ENCODE results near the gene PRR9. TPM values are rescaled to one million over a fixed set of nuclear protein-coding genes. Genes with fewer than 3 reads are reported as not detected.

Gene PRR9
- total and polyA plus RNA-seq, 2 experiments from 2014 or later: not detected

DNA sequence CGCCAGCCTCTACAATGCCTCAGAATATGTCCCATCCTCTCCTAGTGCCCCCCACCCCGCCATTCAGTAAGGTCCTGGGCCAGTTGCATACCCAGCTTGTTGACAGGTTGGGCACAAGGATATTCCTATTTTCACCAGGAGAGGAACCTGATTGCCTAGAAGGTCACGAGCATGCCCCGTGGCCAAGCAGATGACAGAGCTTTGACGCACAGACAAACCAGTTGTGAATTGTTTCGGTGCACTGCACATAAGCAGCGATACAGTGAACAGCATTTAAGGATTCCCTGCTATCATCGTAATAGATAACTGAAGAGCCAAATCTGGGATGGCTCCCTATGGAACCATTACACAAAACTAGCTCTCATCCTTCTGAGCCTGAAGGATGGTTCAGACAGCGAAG is 10.8 kb upstream of the PRR9 start:
- H3K4me2 ChIP-seq: no peak overlapping the region
- peaks cover 4% of the 10 kb centered on the region; the same call in 1 of the 2 replicates for H3K9me2 ChIP-seq (ENCODE audit: insufficient read depth)
- Mint-ChIP-seq H3K9me3 (no peaks in the 10 kb centered on the region), H3K27ac (no peak overlapping the region), H3K4me3 (no peak overlapping the region), H3K4me1 (peaks cover 8% of the 10 kb centered on the region; the same call in 2 of the 3 replicates), H3K36me3 (ENCODE audit: low read depth) (no peaks in the 10 kb centered on the region), H3K27me3 (ENCODE audit: insufficient read depth, low read depth, poor library complexity) (peaks cover 2% of the 10 kb centered on the region)
- H3K79me2 ChIP-seq (replicated peaks; ENCODE audit: insufficient read depth): no peaks in the 10 kb centered on the region
- no peak overlapping the region for H3K27ac ChIP-seq (ENCODE audit: low read depth)
- H3F3A ChIP-seq (replicated peaks; ENCODE audit: low read depth): no peaks in the 10 kb centered on the region
- no peaks in the 10 kb centered on the region for H3K36me3 ChIP-seq (ENCODE audit: insufficient read depth)
- H2AFZ ChIP-seq: no peak overlapping the region; the same call in 1 of the 2 replicates
- no peaks in the 10 kb centered on the region for H4K20me1 ChIP-seq (replicated peaks; ENCODE audit: insufficient read depth)
- DNase-seq (ENCODE audit: low spot score): no peak
- no peaks in the 10 kb centered on the region for H3K27me3 ChIP-seq (ENCODE audit: insufficient read depth)
- no peaks in the 10 kb centered on the region for H3K4me1 ChIP-seq (ENCODE audit: insufficient read depth)
- no peak overlapping the region for H3K4me3 ChIP-seq
- TF ChIP-seq ZNF331 (CRISPR knock-in tag; IDR thresholded peaks at IDR 0.05; ENCODE audit: low read depth) (no peak), STAT1 (IDR thresholded peaks at IDR 0.05; ENCODE audit: unreplicated experiment) (no peak), NANOG (IDR thresholded peaks at IDR 0.05; ENCODE audit: borderline replicate concordance) (no peak), EZH2 (IDR thresholded peaks at IDR 0.05; ENCODE audit: low read depth, unreplicated experiment) (no peak), EZH2phosphoT487 (IDR thresholded peaks at IDR 0.05; ENCODE audit: unreplicated experiment) (no peak), CREB1 (CRISPR knock-in tag; IDR thresholded peaks at IDR 0.05; ENCODE audit: low read depth) (no peak), JUNB (IDR thresholded peaks at IDR 0.05; ENCODE audit: unreplicated experiment) (no peak), ZNF114 (CRISPR knock-in tag; IDR thresholded peaks at IDR 0.05) (no peak), POLR2AphosphoS5 (IDR thresholded peaks at IDR 0.05; ENCODE audit: low read depth) (no peak)
- TF ChIP-seq, protein P1, sequence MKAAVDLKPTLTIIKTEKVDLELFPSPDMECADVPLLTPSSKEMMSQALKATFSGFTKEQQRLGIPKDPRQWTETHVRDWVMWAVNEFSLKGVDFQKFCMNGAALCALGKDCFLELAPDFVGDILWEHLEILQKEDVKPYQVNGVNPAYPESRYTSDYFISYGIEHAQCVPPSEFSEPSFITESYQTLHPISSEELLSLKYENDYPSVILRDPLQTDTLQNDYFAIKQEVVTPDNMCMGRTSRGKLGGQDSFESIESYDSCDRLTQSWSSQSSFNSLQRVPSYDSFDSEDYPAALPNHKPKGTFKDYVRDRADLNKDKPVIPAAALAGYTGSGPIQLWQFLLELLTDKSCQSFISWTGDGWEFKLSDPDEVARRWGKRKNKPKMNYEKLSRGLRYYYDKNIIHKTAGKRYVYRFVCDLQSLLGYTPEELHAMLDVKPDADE (IDR thresholded peaks at IDR 0.05): no peak
- TF ChIP-seq, protein P2, sequence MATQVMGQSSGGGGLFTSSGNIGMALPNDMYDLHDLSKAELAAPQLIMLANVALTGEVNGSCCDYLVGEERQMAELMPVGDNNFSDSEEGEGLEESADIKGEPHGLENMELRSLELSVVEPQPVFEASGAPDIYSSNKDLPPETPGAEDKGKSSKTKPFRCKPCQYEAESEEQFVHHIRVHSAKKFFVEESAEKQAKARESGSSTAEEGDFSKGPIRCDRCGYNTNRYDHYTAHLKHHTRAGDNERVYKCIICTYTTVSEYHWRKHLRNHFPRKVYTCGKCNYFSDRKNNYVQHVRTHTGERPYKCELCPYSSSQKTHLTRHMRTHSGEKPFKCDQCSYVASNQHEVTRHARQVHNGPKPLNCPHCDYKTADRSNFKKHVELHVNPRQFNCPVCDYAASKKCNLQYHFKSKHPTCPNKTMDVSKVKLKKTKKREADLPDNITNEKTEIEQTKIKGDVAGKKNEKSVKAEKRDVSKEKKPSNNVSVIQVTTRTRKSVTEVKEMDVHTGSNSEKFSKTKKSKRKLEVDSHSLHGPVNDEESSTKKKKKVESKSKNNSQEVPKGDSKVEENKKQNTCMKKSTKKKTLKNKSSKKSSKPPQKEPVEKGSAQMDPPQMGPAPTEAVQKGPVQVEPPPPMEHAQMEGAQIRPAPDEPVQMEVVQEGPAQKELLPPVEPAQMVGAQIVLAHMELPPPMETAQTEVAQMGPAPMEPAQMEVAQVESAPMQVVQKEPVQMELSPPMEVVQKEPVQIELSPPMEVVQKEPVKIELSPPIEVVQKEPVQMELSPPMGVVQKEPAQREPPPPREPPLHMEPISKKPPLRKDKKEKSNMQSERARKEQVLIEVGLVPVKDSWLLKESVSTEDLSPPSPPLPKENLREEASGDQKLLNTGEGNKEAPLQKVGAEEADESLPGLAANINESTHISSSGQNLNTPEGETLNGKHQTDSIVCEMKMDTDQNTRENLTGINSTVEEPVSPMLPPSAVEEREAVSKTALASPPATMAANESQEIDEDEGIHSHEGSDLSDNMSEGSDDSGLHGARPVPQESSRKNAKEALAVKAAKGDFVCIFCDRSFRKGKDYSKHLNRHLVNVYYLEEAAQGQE (IDR thresholded peaks at IDR 0.05; ENCODE audit: unreplicated experiment): no peak
- TF ChIP-seq, protein P3, sequence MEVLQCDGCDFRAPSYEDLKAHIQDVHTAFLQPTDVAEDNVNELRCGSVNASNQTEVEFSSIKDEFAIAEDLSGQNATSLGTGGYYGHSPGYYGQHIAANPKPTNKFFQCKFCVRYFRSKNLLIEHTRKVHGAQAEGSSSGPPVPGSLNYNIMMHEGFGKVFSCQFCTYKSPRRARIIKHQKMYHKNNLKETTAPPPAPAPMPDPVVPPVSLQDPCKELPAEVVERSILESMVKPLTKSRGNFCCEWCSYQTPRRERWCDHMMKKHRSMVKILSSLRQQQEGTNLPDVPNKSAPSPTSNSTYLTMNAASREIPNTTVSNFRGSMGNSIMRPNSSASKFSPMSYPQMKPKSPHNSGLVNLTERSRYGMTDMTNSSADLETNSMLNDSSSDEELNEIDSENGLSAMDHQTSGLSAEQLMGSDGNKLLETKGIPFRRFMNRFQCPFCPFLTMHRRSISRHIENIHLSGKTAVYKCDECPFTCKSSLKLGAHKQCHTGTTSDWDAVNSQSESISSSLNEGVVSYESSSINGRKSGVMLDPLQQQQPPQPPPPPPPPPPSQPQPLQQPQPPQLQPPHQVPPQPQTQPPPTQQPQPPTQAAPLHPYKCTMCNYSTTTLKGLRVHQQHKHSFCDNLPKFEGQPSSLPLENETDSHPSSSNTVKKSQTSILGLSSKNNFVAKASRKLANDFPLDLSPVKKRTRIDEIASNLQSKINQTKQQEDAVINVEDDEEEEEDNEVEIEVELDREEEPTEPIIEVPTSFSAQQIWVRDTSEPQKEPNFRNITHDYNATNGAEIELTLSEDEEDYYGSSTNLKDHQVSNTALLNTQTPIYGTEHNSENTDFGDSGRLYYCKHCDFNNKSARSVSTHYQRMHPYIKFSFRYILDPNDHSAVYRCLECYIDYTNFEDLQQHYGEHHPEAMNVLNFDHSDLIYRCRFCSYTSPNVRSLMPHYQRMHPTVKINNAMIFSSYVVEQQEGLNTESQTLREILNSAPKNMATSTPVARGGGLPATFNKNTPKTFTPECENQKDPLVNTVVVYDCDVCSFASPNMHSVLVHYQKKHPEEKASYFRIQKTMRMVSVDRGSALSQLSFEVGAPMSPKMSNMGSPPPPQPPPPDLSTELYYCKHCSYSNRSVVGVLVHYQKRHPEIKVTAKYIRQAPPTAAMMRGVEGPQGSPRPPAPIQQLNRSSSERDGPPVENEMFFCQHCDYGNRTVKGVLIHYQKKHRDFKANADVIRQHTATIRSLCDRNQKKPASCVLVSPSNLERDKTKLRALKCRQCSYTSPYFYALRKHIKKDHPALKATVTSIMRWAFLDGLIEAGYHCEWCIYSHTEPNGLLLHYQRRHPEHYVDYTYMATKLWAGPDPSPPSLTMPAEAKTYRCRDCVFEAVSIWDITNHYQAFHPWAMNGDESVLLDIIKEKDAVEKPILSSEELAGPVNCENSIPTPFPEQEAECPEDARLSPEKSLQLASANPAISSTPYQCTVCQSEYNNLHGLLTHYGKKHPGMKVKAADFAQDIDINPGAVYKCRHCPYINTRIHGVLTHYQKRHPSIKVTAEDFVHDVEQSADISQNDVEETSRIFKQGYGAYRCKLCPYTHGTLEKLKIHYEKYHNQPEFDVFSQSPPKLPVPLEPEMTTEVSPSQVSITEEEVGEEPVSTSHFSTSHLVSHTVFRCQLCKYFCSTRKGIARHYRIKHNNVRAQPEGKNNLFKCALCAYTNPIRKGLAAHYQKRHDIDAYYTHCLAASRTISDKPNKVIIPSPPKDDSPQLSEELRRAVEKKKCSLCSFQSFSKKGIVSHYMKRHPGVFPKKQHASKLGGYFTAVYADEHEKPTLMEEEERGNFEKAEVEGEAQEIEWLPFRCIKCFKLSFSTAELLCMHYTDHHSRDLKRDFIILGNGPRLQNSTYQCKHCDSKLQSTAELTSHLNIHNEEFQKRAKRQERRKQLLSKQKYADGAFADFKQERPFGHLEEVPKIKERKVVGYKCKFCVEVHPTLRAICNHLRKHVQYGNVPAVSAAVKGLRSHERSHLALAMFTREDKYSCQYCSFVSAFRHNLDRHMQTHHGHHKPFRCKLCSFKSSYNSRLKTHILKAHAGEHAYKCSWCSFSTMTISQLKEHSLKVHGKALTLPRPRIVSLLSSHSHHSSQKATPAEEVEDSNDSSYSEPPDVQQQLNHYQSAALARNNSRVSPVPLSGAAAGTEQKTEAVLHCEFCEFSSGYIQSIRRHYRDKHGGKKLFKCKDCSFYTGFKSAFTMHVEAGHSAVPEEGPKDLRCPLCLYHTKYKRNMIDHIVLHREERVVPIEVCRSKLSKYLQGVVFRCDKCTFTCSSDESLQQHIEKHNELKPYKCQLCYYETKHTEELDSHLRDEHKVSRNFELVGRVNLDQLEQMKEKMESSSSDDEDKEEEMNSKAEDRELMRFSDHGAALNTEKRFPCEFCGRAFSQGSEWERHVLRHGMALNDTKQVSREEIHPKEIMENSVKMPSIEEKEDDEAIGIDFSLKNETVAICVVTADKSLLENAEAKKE (CRISPR knock-in tag; IDR thresholded peaks at IDR 0.05): no peak
- TF ChIP-seq, protein P4, sequence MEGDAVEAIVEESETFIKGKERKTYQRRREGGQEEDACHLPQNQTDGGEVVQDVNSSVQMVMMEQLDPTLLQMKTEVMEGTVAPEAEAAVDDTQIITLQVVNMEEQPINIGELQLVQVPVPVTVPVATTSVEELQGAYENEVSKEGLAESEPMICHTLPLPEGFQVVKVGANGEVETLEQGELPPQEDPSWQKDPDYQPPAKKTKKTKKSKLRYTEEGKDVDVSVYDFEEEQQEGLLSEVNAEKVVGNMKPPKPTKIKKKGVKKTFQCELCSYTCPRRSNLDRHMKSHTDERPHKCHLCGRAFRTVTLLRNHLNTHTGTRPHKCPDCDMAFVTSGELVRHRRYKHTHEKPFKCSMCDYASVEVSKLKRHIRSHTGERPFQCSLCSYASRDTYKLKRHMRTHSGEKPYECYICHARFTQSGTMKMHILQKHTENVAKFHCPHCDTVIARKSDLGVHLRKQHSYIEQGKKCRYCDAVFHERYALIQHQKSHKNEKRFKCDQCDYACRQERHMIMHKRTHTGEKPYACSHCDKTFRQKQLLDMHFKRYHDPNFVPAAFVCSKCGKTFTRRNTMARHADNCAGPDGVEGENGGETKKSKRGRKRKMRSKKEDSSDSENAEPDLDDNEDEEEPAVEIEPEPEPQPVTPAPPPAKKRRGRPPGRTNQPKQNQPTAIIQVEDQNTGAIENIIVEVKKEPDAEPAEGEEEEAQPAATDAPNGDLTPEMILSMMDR (conservative IDR thresholded peaks at IDR 0.05; ENCODE audit: low read depth in 2 of 2): no peak
- no peak for ATAC-seq
